Measurements from ENCODE around the gene ERMP1. TPM values are rescaled to one million over a fixed set of nuclear protein-coding genes. Genes with fewer than 3 reads are reported as not detected.
"Not testable (repeated sequence)": the region's sequence is repeated elsewhere in the genome, so short reads cannot be mapped to it uniquely, and the experiment has no call there.

The ERMP1 gene
- total RNA-seq, 1 experiment from 2014 or later = 0.40 TPM

- DNase-seq, H3K27me3 ChIP-seq, H3K36me3 ChIP-seq, H3K9me3 ChIP-seq, H3K4me3 ChIP-seq: not testable (repeated sequence)
These were observed 32.5 kb downstream of the ERMP1 start for GRCh38 chr9:5800378-5800777.

GRCh38 chr9:5799314-5799713 is 33.6 kb downstream of the ERMP1 start:
- Histone ChIP-seq H3K36me3 (no peaks in the 10 kb centered on the region), H3K9me3 (no peaks in the 10 kb centered on the region), H3K27me3 (no peaks in the 10 kb centered on the region), H3K4me3 (no peak overlapping the region)
- no peak for DNase-seq

- DNase-seq = no peak
- H3K9me3 ChIP-seq = no peaks in the 10 kb centered on the region
- H3K4me3 ChIP-seq = no peak overlapping the region
- H3K27me3 ChIP-seq = no peaks in the 10 kb centered on the region
- H3K36me3 ChIP-seq = no peaks in the 10 kb centered on the region
These were observed 34.3 kb downstream of the ERMP1 start for GRCh38 chr9:5798581-5798980.

GRCh38 chr9:5796298-5796697 is 36.6 kb downstream of the ERMP1 start:
- Histone ChIP-seq H3K27me3 (no peaks in the 10 kb centered on the region), H3K36me3 (no peaks in the 10 kb centered on the region), H3K9me3 (no peaks in the 10 kb centered on the region), H3K4me3 (no peak overlapping the region)
- DNase-seq = no peak

- Histone ChIP-seq H3K27me3 (no peaks in the 10 kb centered on the region), H3K36me3 (no peaks in the 10 kb centered on the region), H3K4me3 (no peak overlapping the region), H3K9me3 (no peaks in the 10 kb centered on the region)
- DNase-seq = no peak
These were observed 39.1 kb downstream of the ERMP1 start for GRCh38 chr9:5793812-5794211.

GRCh38 chr9:5791870-5792269 is 41.0 kb downstream of the ERMP1 start:
- no peak for DNase-seq
- Histone ChIP-seq H3K9me3 (no peaks in the 10 kb centered on the region), H3K4me3 (no peak overlapping the region), H3K36me3 (no peaks in the 10 kb centered on the region), H3K27me3 (no peaks in the 10 kb centered on the region)

GRCh38 chr9:5790923-5791322 is 42.0 kb downstream of the ERMP1 start:
- Histone ChIP-seq H3K27me3 (no peaks in the 10 kb centered on the region), H3K36me3 (no peaks in the 10 kb centered on the region), H3K9me3 (no peaks in the 10 kb centered on the region), H3K4me3 (no peak overlapping the region)
- no peak for DNase-seq

- no peak overlapping the region for H3K4me3 ChIP-seq
- no peaks in the 10 kb centered on the region for H3K36me3 ChIP-seq
- H3K9me3 ChIP-seq = no peaks in the 10 kb centered on the region
- DNase-seq = no peak
- H3K27me3 ChIP-seq = no peaks in the 10 kb centered on the region
These were observed 43.4 kb downstream of the ERMP1 start for GRCh38 chr9:5789489-5789888.

- Histone ChIP-seq H3K4me3 (no peak overlapping the region), H3K36me3 (no peaks in the 10 kb centered on the region), H3K27me3 (no peaks in the 10 kb centered on the region), H3K9me3 (no peaks in the 10 kb centered on the region)
- DNase-seq = no peak
These were observed 45.1 kb downstream of the ERMP1 start for GRCh38 chr9:5787759-5788302.

GRCh38 chr9:5787220-5787619 is 45.7 kb downstream of the ERMP1 start:
- no peak overlapping the region for H3K4me3 ChIP-seq
- no peaks in the 10 kb centered on the region for H3K27me3 ChIP-seq
- no peak for DNase-seq
- H3K9me3 ChIP-seq = no peaks in the 10 kb centered on the region
- no peaks in the 10 kb centered on the region for H3K36me3 ChIP-seq

- Histone ChIP-seq H3K9me3 (no peaks in the 10 kb centered on the region), H3K27me3 (no peaks in the 10 kb centered on the region), H3K36me3 (no peaks in the 10 kb centered on the region), H3K4me3 (no peak overlapping the region)
- DNase-seq = no peak
These were observed 46.4 kb downstream of the ERMP1 start for GRCh38 chr9:5786370-5787127.

GRCh38 chr9:5784526-5785315 is 48.2 kb downstream of the ERMP1 start:
- DNase-seq = no peak
- H3K27me3 ChIP-seq = no peaks in the 10 kb centered on the region

GRCh38 chr9:5783982-5784381 is 48.9 kb downstream of the ERMP1 start:
- Histone ChIP-seq H3K27me3 (no peaks in the 10 kb centered on the region), H3K9me3 (no peaks in the 10 kb centered on the region), H3K36me3 (no peaks in the 10 kb centered on the region), H3K4me3 (no peak overlapping the region)
- DNase-seq = no peak

More at GRCh38 chr9:5784526-5785315, 48.2 kb downstream of the ERMP1 start:
- H3K9me3 ChIP-seq = no peaks in the 10 kb centered on the region
- no peak overlapping the region for H3K4me3 ChIP-seq
- no peaks in the 10 kb centered on the region for H3K36me3 ChIP-seq

- DNase-seq, H3K27me3 ChIP-seq, H3K4me3 ChIP-seq, H3K9me3 ChIP-seq, H3K36me3 ChIP-seq: not testable (repeated sequence)
These were observed 49.5 kb downstream of the ERMP1 start for GRCh38 chr9:5783420-5783819.

- H3K36me3 ChIP-seq, DNase-seq, H3K9me3 ChIP-seq, H3K4me3 ChIP-seq, H3K27me3 ChIP-seq: not testable (repeated sequence)
These were observed 53.2 kb downstream of the ERMP1 start for GRCh38 chr9:5779705-5780218.

GRCh38 chr9:5778805-5779204 is 54.1 kb downstream of the ERMP1 start:
- DNase-seq = no peak
- Histone ChIP-seq H3K27me3 (no peaks in the 10 kb centered on the region), H3K4me3 (no peak overlapping the region), H3K36me3 (peaks cover 7% of the 10 kb centered on the region), H3K9me3 (no peaks in the 10 kb centered on the region)

GRCh38 chr9:5773324-5773999 is 59.5 kb downstream of the ERMP1 start:
- H3K9me3 ChIP-seq = no peaks in the 10 kb centered on the region
- H3K4me3 ChIP-seq = no peak overlapping the region
- H3K36me3 ChIP-seq = peaks cover 7% of the 10 kb centered on the region
- no peaks in the 10 kb centered on the region for H3K27me3 ChIP-seq
- DNase-seq = no peak
